GM21528 (cell line): ENCODE results near the gene CDHR2.
"Not testable (repeated sequence)": the region's sequence is repeated elsewhere in the genome, so short reads cannot be mapped to it uniquely, and the experiment has no call there.

Source experiments
- ATAC-seq: cut with Tn5 transposase; IDR thresholded peaks from one replicate; pipeline ENCODE4 v1.9.1; 2021; ENCODE audit warnings: mild to moderate bottlenecking, moderate library complexity; ENCODE audit not compliant: unreplicated experiment, low FRiP score

CDHR2 gene

GRCh38 chr5:176594554-176594953 is 45.4 kb downstream of the CDHR2 start:
- ATAC-seq = no peak

- ATAC-seq = no peak
These were observed 46.3 kb downstream of the CDHR2 start for GRCh38 chr5:176595386-176595943.

- no peak for ATAC-seq
These were observed 47.0 kb downstream of the CDHR2 start for GRCh38 chr5:176596069-176596644.

DNA sequence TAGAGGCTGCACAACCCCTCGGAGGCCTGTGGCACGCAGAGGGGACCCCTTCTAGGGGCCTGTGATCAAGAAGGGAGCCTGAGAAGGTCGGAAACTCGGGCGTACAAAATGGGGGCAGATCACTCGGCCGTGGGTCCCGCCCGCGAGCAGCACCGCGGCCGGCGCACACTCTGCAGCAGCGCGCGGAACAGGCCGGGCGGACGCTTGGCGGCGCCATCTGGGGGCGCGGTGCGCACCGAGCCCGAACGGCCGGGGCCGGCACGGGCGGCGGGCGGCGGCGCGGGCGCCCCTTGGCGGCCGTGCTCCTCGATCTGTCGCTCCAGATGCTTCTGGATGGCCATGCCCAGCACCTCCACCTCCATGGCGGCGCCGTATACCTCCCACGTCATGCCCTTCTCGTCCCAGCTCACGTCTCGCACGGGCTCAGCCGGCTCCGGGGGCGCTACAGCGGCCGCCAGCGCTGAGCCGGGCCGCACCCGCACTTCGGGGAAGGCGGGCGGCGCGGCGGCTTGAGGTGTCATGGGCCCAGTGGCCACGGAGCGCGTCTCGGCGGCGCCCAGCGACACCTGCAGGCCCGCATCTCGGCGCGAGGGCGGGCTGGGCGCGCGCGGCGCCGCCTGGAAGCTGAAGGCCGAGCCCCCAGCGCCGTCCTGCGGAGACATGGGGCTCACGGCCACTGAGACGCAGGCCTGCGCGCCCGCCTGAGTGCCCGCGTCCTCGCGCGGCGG is 47.7 kb downstream of the CDHR2 start:
- ATAC-seq = peak; percentile 56

GRCh38 chr5:176597417-176598389 is 48.6 kb downstream of the CDHR2 start:
- no peak for ATAC-seq

- ATAC-seq = not testable (repeated sequence)
These were observed 50.7 kb downstream of the CDHR2 start for GRCh38 chr5:176599749-176600430.

GRCh38 chr5:176601901-176602482 is 52.9 kb downstream of the CDHR2 start:
- ATAC-seq = no peak

DNA sequence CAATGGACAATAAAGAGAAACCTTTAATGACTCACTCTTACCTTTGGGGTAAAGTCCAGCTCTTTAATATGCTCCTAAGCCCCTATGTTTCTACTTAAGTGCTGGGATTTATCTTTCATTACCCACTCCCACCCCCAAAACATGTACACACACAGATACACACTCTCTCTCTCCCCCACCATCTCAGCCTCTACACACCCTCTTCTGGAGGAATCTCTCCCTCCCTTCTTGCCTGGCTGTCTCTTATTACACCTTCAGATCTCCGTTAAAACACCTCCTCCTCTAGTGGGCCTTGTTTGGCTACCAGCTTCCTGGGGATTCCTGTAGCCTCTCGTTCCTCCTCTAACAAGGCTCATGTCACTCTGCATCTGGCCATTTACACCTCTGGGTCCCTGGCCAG is 53.9 kb downstream of the CDHR2 start:
- no peak for ATAC-seq

DNA sequence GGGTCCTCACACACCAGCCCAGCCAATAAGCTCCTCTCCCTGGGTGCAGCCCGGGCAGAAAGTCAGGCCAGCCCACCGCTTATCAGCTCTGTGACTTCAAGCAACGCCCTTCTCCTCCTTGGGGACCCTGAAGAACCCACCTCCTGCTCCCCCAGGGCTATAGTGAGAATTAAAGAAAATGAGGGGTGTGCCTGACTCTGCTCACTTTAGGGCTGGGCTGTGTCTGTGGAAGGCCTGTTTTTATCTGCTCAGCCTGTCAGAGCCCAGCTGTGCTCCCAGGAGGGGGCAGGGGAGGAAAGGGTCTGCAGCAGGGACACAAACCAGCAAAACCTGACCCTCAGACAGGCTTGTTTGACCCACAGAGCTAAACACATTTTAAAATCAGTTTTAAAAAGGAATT is 56.9 kb downstream of the CDHR2 start:
- ATAC-seq = no peak

DNA sequence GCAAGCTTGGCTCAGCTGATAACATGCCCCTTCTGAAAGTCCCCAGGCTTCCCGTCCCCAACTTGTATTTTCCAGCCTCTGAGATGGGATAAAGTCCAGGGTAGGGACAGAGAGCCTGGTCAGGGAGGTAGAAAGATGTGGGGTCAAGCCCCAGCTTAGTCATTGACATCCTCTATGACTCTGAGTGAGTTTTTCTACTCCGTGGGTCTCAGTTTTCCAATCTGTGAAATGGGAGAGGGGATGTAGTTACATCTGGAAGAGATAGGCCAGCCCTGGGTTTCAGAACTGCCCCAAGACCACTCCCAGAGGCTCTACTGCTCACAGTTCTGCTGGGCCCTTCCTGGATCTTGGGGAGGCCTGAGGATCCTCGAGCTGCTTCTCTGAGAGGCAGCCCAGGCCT is 57.7 kb downstream of the CDHR2 start:
- no peak for ATAC-seq

GRCh38 chr5:176608142-176608705 is 59.1 kb downstream of the CDHR2 start:
- ATAC-seq = no peak

DNA sequence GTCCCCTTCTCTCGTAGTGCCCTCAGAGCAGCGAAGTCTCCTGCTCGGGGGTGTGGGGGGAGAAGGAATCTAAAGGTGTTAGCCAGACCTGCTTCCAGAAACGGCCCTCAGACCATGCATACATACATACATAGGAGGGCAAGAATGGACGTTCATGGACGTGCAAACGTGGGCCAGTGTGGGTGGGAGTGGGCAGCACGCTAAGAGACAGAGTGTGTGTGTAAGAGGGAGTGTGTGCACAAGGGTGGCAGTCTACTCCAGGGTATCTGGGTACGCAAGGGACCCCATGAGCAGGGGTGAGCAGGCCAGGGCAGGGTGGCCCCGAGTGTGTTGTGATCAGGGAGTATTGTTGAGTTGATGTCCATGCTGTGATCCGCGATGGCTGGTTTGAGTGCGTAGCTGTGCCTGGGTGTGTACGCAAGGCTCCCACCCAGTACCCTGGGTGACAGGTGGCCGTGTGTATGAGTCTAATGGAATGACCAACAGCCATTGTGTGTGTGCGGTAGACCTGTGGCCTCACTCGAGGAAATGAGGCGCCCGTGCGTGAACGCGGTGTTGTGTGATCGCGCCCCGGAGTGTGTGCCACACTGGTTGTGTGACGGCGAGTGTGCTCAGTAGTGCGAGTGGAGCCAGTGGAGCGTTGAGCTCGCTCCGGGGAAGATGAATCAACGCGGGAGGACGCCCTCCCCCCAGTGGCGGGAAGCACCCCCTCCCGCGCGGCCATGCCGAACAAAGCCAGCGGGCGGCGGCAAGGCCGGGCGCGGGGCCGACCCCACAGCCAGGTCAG is 60.0 kb downstream of the CDHR2 start:
- peak; percentile 30 for ATAC-seq

DNA sequence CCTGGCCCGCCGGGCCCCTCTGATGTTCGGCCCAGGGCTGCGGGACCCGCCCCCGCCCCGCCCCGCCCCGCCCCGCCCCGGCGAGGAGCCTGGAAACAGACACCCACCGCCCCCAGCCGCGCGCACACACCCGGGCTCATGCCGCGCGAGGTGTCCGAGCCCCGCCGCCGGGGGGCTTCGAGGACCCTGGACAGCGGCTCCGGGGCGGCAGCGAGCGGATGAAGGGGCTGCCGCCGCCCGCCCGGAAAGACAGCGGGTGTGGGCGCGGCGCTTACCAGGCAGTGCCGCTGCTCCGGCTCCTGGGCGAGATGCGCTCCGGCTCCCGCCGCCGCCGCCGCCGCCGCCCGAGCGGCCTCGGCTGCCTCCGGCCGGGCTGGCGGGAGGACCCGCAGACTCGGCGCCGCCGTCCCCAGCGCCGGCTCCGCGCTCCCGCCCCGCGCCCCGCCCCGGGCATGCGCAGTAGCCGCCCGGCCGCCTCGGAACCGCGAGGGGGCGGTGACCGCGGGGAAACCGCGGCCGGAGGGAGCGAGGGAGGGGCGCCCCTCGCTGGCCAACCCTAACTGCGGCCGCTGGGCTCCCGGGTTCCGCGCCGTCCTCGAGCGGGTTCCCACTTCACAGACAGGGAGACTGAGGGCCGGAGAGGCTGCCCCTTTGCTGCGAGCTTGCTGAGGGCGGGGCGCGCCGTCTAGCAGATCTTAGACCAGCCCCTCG is 60.7 kb downstream of the CDHR2 start, which contains the start of gene GPRIN1:
TSS of gene GPRIN1 (minus strand) at position 433 of the 711 bp plus-strand sequence. CDS start 10,322 bp downstream, outside the sequence.
- ATAC-seq = peak; percentile 67

DNA sequence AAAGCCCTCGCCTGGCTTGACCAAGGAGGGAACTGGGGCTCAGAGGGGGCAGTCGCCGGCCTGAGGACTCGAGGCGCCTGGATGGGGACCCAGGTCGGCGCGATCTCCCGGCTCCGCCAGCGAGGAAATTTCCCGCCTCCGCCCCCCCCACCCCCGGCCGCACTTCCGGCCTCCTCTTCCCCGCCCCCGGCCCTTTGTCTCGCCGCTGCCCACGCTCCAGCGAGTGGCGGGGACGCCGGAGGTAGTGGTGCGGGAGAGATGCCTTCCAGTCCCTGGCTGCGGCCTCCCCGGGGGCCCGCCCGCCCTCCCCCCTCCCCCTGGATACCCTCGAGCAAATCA is 61.3 kb downstream of the CDHR2 start:
- ATAC-seq = peak; percentile 15

GRCh38 chr5:176611435-176611834 is 62.3 kb downstream of the CDHR2 start:
- ATAC-seq = no peak

GRCh38 chr5:176612008-176612407 is 62.9 kb downstream of the CDHR2 start:
- no peak for ATAC-seq

GRCh38 chr5:176612855-176613254 is 63.7 kb downstream of the CDHR2 start:
- ATAC-seq = no peak

GRCh38 chr5:176614805-176615478 is 65.8 kb downstream of the CDHR2 start:
- no peak for ATAC-seq
